Smooth muscle cell (in vitro differentiated cells): ENCODE measurements around the gene GPHN. TPM values are rescaled to one million over a fixed set of nuclear protein-coding genes. Genes with fewer than 3 reads are reported as not detected.
"Not testable (repeated sequence)": the region's sequence is repeated elsewhere in the genome, so short reads cannot be mapped to it uniquely, and the experiment has no call there.

Experiments used
- DNase-seq: peaks from one replicate; lab custom pipeline; 2025; ENCODE audit not compliant: unreplicated experiment; lab: John Stamatoyannopoulos, UW
- H2AFZ ChIP-seq: fragments of 200-600 bp; sonication (generic); 2 replicates; pipeline ENCODE4 v1.6.0; 2016; ENCODE audit warnings: antibody characterized with exemption, low read depth, mild to moderate bottlenecking
- H3F3A ChIP-seq: fragments of 200-600 bp; sonication (generic); 2 replicates; pipeline ENCODE4 v1.6.0; 2017; ENCODE audit warnings: antibody characterized with exemption, low read depth
- H3K27ac ChIP-seq: fragments of 200-600 bp; sonication (generic); 2 replicates; pipeline ENCODE4 v1.5.1; 2016; ENCODE audit warnings: low read depth, mild to moderate bottlenecking
- H3K27me3 ChIP-seq: fragments of 200-600 bp; sonication (generic); 2 replicates; pipeline ENCODE4 v1.6.1; 2016; ENCODE audit warnings: low read depth, mild to moderate bottlenecking
- H3K36me3 ChIP-seq: fragments of 200-600 bp; sonication (generic); 2 replicates; pipeline ENCODE4 v1.5.1; 2016; ENCODE audit warnings: low read depth
- H3K4me1 ChIP-seq: fragments of 200-600 bp; sonication (generic); 2 replicates; pipeline ENCODE4 v1.5.1; 2016; ENCODE audit warnings: low read depth
- H3K4me2 ChIP-seq: fragments of 200-600 bp; sonication (generic); 2 replicates; pipeline ENCODE4 v1.6.0; 2016; ENCODE audit warnings: mild to moderate bottlenecking
- H3K4me3 ChIP-seq: fragments of 200-600 bp; sonication (generic); 2 replicates; pipeline ENCODE4 v1.5.1; 2016; ENCODE audit warnings: mild to moderate bottlenecking
- H3K79me2 ChIP-seq: fragments of 200-600 bp; sonication (generic); 2 replicates; pipeline ENCODE4 v1.6.0; 2016; ENCODE audit warnings: low read depth, mild to moderate bottlenecking
- H3K9ac ChIP-seq: fragments of 200-600 bp; sonication (generic); 2 replicates; pipeline ENCODE4 v1.6.0; 2016; ENCODE audit warnings: low read depth
- H3K9me3 ChIP-seq: fragments of 200-600 bp; sonication (generic); replicated peaks from 2 replicates; pipeline ENCODE4 v1.5.1; 2016; ENCODE audit warnings: low read depth
- H4K20me1 ChIP-seq: fragments of 200-600 bp; sonication (generic); 2 replicates; pipeline ENCODE4 v1.6.0; 2016; ENCODE audit warnings: low read depth
- CTCF ChIP-seq: fragments of 200-600 bp; sonication (generic); IDR thresholded peaks from 2 replicates; pipeline ENCODE4 v1.5.1; 2017; ENCODE audit warnings: borderline replicate concordance, mild to moderate bottlenecking, antibody characterized with exemption; ENCODE audit not compliant: insufficient read depth, poor library complexity, severe bottlenecking
- WGBS: methylation state at CpG from one replicate; pipeline ENCODE4 v1.1.7; 2016; ENCODE audit warnings: low lambda C conversion rate; 5-methylcytosine and 5-hydroxymethylcytosine counted together
- polyA plus RNA-seq: library from polyadenylated mRNA; unstranded; fragments of >200 nt; fragmentation: Nextera tagmentation; extraction: Ambion mirVana; gene quantifications from 2 replicates; pipeline ENCODE4 v1.2.1, GENCODE V29; 2016
- total RNA-seq: library from RNA; depleted of rRNA; stranded (reverse); fragments of >200 nt; gene quantifications from 2 replicates; pipeline ENCODE4 v1.2.3, GENCODE V29; 2014

Gene GPHN
- total and polyA plus RNA-seq, 2 experiments from 2014 or later: 8.6 to 18.9 TPM

- no peak for TF ChIP-seq CTCF
- Histone ChIP-seq H3K27me3 (no peaks in the 10 kb centered on the region), H3K9ac (no peak overlapping the region), H3K4me3 (no peak overlapping the region), H3K79me2 (peaks cover 10% of the 10 kb centered on the region), H3K4me1 (peaks cover 3% of the 10 kb centered on the region), H3K4me2 (no peak overlapping the region), H3K36me3 (no peaks in the 10 kb centered on the region), H3K27ac (no peak overlapping the region), H4K20me1 (no peaks in the 10 kb centered on the region), H2AFZ (no peak overlapping the region), H3F3A (no peaks in the 10 kb centered on the region), H3K9me3 (no peaks in the 10 kb centered on the region)
- no peak for DNase-seq
- WGBS: 94% methylated on average over 2 of the region's 2 CpGs
These were observed 60.3 kb downstream of the GPHN start for GRCh38 chr14:66568220-66568619.

- no peak for TF ChIP-seq CTCF
- no peak for DNase-seq
- Histone ChIP-seq H3K36me3 (no peaks in the 10 kb centered on the region), H3K4me2 (no peak overlapping the region), H3F3A (no peaks in the 10 kb centered on the region), H4K20me1 (no peaks in the 10 kb centered on the region), H3K79me2 (peaks cover 10% of the 10 kb centered on the region), H3K27me3 (no peaks in the 10 kb centered on the region), H3K27ac (no peak overlapping the region), H3K9ac (no peak overlapping the region), H2AFZ (no peak overlapping the region), H3K9me3 (peaks cover 6% of the 10 kb centered on the region), H3K4me1 (no peaks in the 10 kb centered on the region), H3K4me3 (no peak overlapping the region)
- 88% methylated on average over 1 of the region's 1 CpG for WGBS
These were observed 64.9 kb downstream of the GPHN start for GRCh38 chr14:66572826-66573225.

DNA sequence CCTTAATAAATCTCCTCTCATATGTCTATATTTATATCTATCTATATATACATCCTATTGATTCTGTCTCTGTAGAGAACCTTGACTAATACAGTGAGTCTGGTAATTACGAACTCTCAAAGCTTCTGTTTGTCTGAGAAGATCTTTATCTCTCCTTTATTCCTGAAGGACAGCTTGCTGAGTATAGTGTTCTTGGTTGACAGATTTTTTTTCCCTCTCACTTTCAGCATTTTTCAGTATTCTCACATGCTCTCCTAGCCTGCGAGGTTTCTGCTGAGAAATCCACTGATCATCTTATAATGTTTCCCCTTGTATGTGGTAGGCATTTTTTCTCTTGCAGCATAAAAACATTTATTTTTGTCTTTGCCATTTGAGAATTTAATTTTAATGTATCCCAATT is 67.1 kb downstream of the GPHN start:
- no peaks in the 10 kb centered on the region for H3K27me3 ChIP-seq
- peaks cover 4% of the 10 kb centered on the region for H3K79me2 ChIP-seq
- no peak overlapping the region for H3K4me3 ChIP-seq
- H3K9me3 ChIP-seq: peaks cover 11% of the 10 kb centered on the region
- H3K4me1 ChIP-seq: no peaks in the 10 kb centered on the region
- no peak for TF ChIP-seq CTCF
- no peak overlapping the region for H3K9ac ChIP-seq
- WGBS: 92% methylated on average over 2 of the region's 2 CpGs
- no peak overlapping the region for H3K4me2 ChIP-seq
- H3F3A ChIP-seq: no peaks in the 10 kb centered on the region
- H3K36me3 ChIP-seq: no peaks in the 10 kb centered on the region
- H2AFZ ChIP-seq: no peak overlapping the region
- no peak overlapping the region for H3K27ac ChIP-seq
- no peaks in the 10 kb centered on the region for H4K20me1 ChIP-seq
- DNase-seq: no peak

GRCh38 chr14:66575939-66576338 is 68.0 kb downstream of the GPHN start:
- Histone ChIP-seq H3K36me3 (no peaks in the 10 kb centered on the region), H3K4me1 (no peaks in the 10 kb centered on the region), H3K9me3 (peaks cover 11% of the 10 kb centered on the region), H3K27ac (no peak overlapping the region), H3K9ac (no peak overlapping the region), H4K20me1 (no peaks in the 10 kb centered on the region), H3K4me2 (no peak overlapping the region), H2AFZ (no peak overlapping the region), H3K79me2 (peaks cover 4% of the 10 kb centered on the region), H3K4me3 (no peak overlapping the region), H3K27me3 (no peaks in the 10 kb centered on the region), H3F3A (no peaks in the 10 kb centered on the region)
- no peak for DNase-seq
- WGBS: 95% methylated on average over 1 of the region's 1 CpG
- TF ChIP-seq CTCF: no peak

DNA sequence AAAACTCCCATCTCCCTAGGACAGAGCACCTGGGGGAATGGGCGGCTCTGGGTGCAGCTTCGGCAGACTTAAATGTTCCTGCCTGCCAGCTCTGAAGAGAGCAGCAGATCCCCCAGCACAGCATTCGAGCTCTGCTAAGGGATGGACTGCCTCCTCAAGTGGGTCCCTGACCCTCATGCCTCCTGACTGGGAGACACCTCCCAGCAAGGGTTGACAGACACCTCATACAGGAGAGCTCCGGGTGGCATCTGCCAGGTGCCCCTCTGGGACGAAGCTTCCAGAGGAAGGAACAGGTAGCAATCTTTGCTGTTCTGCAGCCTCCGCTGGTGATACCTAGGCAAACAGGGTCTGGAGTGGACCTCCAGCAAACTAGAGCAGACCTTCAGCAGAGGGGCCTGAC is 79.8 kb downstream of the GPHN start:
- H3K4me3 ChIP-seq, H4K20me1 ChIP-seq, H3K27me3 ChIP-seq, H3K36me3 ChIP-seq, H3F3A ChIP-seq, H3K4me1 ChIP-seq, H3K9me3 ChIP-seq, H3K4me2 ChIP-seq, H3K27ac ChIP-seq, H3K9ac ChIP-seq, H3K79me2 ChIP-seq, H2AFZ ChIP-seq, DNase-seq: not testable (repeated sequence)
- 96% methylated on average over 6 of the region's 6 CpGs for WGBS
